ENCODE data around the gene VAT1.

GRCh38 chr17:43013296-43013695, 8.9 kb downstream of the VAT1 start:
- TF ChIP-seq, protein P1, sequence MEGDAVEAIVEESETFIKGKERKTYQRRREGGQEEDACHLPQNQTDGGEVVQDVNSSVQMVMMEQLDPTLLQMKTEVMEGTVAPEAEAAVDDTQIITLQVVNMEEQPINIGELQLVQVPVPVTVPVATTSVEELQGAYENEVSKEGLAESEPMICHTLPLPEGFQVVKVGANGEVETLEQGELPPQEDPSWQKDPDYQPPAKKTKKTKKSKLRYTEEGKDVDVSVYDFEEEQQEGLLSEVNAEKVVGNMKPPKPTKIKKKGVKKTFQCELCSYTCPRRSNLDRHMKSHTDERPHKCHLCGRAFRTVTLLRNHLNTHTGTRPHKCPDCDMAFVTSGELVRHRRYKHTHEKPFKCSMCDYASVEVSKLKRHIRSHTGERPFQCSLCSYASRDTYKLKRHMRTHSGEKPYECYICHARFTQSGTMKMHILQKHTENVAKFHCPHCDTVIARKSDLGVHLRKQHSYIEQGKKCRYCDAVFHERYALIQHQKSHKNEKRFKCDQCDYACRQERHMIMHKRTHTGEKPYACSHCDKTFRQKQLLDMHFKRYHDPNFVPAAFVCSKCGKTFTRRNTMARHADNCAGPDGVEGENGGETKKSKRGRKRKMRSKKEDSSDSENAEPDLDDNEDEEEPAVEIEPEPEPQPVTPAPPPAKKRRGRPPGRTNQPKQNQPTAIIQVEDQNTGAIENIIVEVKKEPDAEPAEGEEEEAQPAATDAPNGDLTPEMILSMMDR (IDR thresholded peaks at IDR 0.05), result no peak
- no peak for TF ChIP-seq EZH2 (IDR thresholded peaks at IDR 0.05; ENCODE audit: borderline replicate concordance, insufficient read depth, low read depth, low read length, poor library complexity, severe bottlenecking)

Measured in B cell (primary cell).